Measurements from ENCODE around the gene ABLIM2. TPM values are rescaled to one million over a fixed set of nuclear protein-coding genes. Genes with fewer than 3 reads are reported as not detected.

ABLIM2 gene
- polyA plus RNA-seq, 1 donor from 2014 or later, result 14.9 TPM

GRCh38 chr4:7989654-7990053 is 169.0 kb downstream of the ABLIM2 start:
- no peaks in the 10 kb centered on the region for H4K20me1 ChIP-seq (ENCODE audit: insufficient read depth)
- no peak overlapping the region for H3K4me2 ChIP-seq (ENCODE audit: low read length)
- no peaks in the 10 kb centered on the region for H3K36me3 ChIP-seq (ENCODE audit: insufficient read depth, low read length)
- H3K9me2 ChIP-seq (ENCODE audit: insufficient read depth, low read length), result no peaks in the 10 kb centered on the region
- H2AFZ ChIP-seq (ENCODE audit: low read depth, low read length), result no peak overlapping the region
- no peaks in the 10 kb centered on the region for H3K9me3 ChIP-seq (ENCODE audit: low read length)
- H3K79me2 ChIP-seq (replicated peaks; ENCODE audit: insufficient read depth, low read length), result no peaks in the 10 kb centered on the region
- no peak for TF ChIP-seq EZH2 (IDR thresholded peaks at IDR 0.05; ENCODE audit: borderline replicate concordance, insufficient read depth, low read length, poor library complexity, severe bottlenecking)
- TF ChIP-seq REST (IDR thresholded peaks at IDR 0.05; ENCODE audit: borderline replicate concordance), result no peak
- no peak for TF ChIP-seq RAD21 (conservative IDR thresholded peaks at IDR 0.05)
- TF ChIP-seq MXI1 (conservative IDR thresholded peaks at IDR 0.05; ENCODE audit: poor library complexity, severe bottlenecking), result no peak
- no peak for TF ChIP-seq TAF1 (IDR thresholded peaks at IDR 0.05; ENCODE audit: low read depth)
- no peak for TF ChIP-seq POLR2AphosphoS5 (IDR thresholded peaks at IDR 0.05)
- no peak for TF ChIP-seq EP300 (conservative IDR thresholded peaks at IDR 0.05; ENCODE audit: poor library complexity, severe bottlenecking)
- TF ChIP-seq SMC3 (conservative IDR thresholded peaks at IDR 0.05; ENCODE audit: poor library complexity), result no peak
- no peak for TF ChIP-seq CTCF (IDR thresholded peaks at IDR 0.05; ENCODE audit: poor library complexity, severe bottlenecking)
- no peak overlapping the region for H3K9ac ChIP-seq (ENCODE audit: low read length)
- H3K4me3 ChIP-seq (ENCODE audit: low read length), result no peak overlapping the region
- H3K27me3 ChIP-seq (ENCODE audit: insufficient read depth, low read depth, low read length), result no peaks in the 10 kb centered on the region
- no peaks in the 10 kb centered on the region for H3F3A ChIP-seq (ENCODE audit: insufficient read depth, low read length, poor library complexity, severe bottlenecking)
- no peak overlapping the region for H3K27ac ChIP-seq (ENCODE audit: low read length)

GRCh38 chr4:7988437-7988836 is 170.2 kb downstream of the ABLIM2 start:
- Histone ChIP-seq H3F3A (ENCODE audit: insufficient read depth, low read length, poor library complexity, severe bottlenecking) (no peaks in the 10 kb centered on the region), H3K27me3 (ENCODE audit: insufficient read depth, low read depth, low read length) (no peaks in the 10 kb centered on the region), H3K9me2 (ENCODE audit: insufficient read depth, low read length) (no peaks in the 10 kb centered on the region), H3K4me3 (ENCODE audit: low read length) (no peak overlapping the region), H3K79me2 (replicated peaks; ENCODE audit: insufficient read depth, low read length) (no peaks in the 10 kb centered on the region), H3K9me3 (ENCODE audit: low read length) (no peaks in the 10 kb centered on the region), H4K20me1 (ENCODE audit: insufficient read depth) (no peaks in the 10 kb centered on the region), H3K9ac (ENCODE audit: low read length) (no peak overlapping the region), H3K36me3 (ENCODE audit: insufficient read depth, low read length) (no peaks in the 10 kb centered on the region), H2AFZ (ENCODE audit: low read depth, low read length) (no peak overlapping the region), H3K27ac (ENCODE audit: low read length) (no peak overlapping the region), H3K4me2 (ENCODE audit: low read length) (no peak overlapping the region)
- no peak for TF ChIP-seq SMC3 (conservative IDR thresholded peaks at IDR 0.05; ENCODE audit: poor library complexity)

All from neural cell (in vitro differentiated cells).